GM12878 (cell line): ENCODE results near the gene TK1. TPM values are rescaled to one million over a fixed set of nuclear protein-coding genes. Genes with fewer than 3 reads are reported as not detected.

Experiments
- ATAC-seq: fragments of 200-7000 bp; cut with Tn5 transposase; 3 replicates; pipeline ENCODE4 v1.9.1; 2020; ENCODE audit warnings: mild to moderate bottlenecking, moderate library complexity
- BruUV-seq: library from RNA; stranded (reverse); fragments of 400-500 nt; replicated peaks from 2 replicates; lab custom pipeline; 2021; lab: Mats Ljungman, UMichigan
- CTCF ChIA-PET: fragments of 300-600 bp; sonication (Branson Sonifier 250); formaldehyde crosslinking; extraction: SDS; loops from one replicate; lab custom pipeline; 2021; ENCODE audit warnings: inconsistent platforms; lab: Yijun Ruan, JAX
- POLR2A ChIA-PET: fragments of 350-600 bp; formaldehyde crosslinking; extraction: SDS; loops from one replicate; lab custom pipeline; 2021; ENCODE audit warnings: inconsistent platforms; lab: Charles Lee
- RAD21 ChIA-PET: fragments of 300-600 bp; sonication (Branson Sonifier 250); formaldehyde crosslinking; loops from one replicate; lab custom pipeline; 2023; ENCODE audit warnings: antibody characterized with exemption; ENCODE audit not compliant: unreplicated experiment; lab: Charles Lee
- SMC1A ChIA-PET: fragments of 300-600 bp; sonication (Branson Sonifier 250); formaldehyde crosslinking; loops from one replicate; lab custom pipeline; 2023; ENCODE audit not compliant: unreplicated experiment, uncharacterized antibody; lab: Charles Lee
- DNase-seq: peaks from one replicate; pipeline ENCODE4 v3.0.0-alpha.2; 2011; ENCODE audit warnings: low read depth, low spot score
- FAIRE-seq: peaks from 3 replicates; lab custom pipeline; 2011; peaks lifted over from hg19 to GRCh38; lab: Jason Lieb, UNC
- H2AFZ ChIP-seq: 2 replicates; pipeline ENCODE4 v1.6.0; 2011; ENCODE audit warnings: low read depth, low read length, control low read depth; ENCODE audit not compliant: control insufficient read depth
- H3K27ac ChIP-seq: 2 replicates; pipeline ENCODE4 v1.5.1; 2011; ENCODE audit warnings: control low read depth; ENCODE audit not compliant: control insufficient read depth, insufficient read depth
- H3K27me3 ChIP-seq, 2 experiments: replicated peaks in 1 of 2; 2 replicates each; pipeline versions ENCODE4 v1.6.0 to v1.6.1; 2011; ENCODE audit warnings: low read length in 1 of 2; ENCODE audit not compliant: control insufficient read depth in 2 of 2, insufficient read depth in 2 of 2
- H3K36me3 ChIP-seq, 2 experiments: 2 replicates each; pipeline ENCODE4 v1.5.1; 2011; ENCODE audit warnings: low read length in 1 of 2; ENCODE audit not compliant: control insufficient read depth in 2 of 2, insufficient read depth in 2 of 2
- H3K4me1 ChIP-seq: 2 replicates; pipeline ENCODE4 v1.6.1; 2011; ENCODE audit warnings: mild to moderate bottlenecking, low read length, moderate library complexity, mixed read lengths; ENCODE audit not compliant: control insufficient read depth, insufficient read depth
- H3K4me2 ChIP-seq: 2 replicates; pipeline ENCODE4 v1.6.0; 2011; ENCODE audit warnings: control low read depth; ENCODE audit not compliant: control insufficient read depth, insufficient read depth
- H3K4me3 ChIP-seq: fragments of 200-600 bp; sonication (generic); 2 replicates; pipeline ENCODE4 v1.5.1; 2016
- H3K79me2 ChIP-seq: 2 replicates; pipeline ENCODE4 v1.6.0; 2011; ENCODE audit warnings: low read length; ENCODE audit not compliant: control insufficient read depth, insufficient read depth
- H3K9ac ChIP-seq: 2 replicates; pipeline ENCODE4 v1.8.0; 2011; ENCODE audit warnings: low read length, control low read depth, mixed read lengths; ENCODE audit not compliant: control insufficient read depth, insufficient read depth
- H3K9me3 ChIP-seq: replicated peaks from 3 replicates; pipeline ENCODE4 v1.5.1; 2011; ENCODE audit warnings: mild to moderate bottlenecking, low read length; ENCODE audit not compliant: control insufficient read depth, insufficient read depth
- H4K20me1 ChIP-seq: 2 replicates; pipeline ENCODE4 v1.6.0; 2011; ENCODE audit not compliant: control insufficient read depth, insufficient read depth
- EGR1 ChIP-seq, 2 experiments: IDR thresholded peaks; 1 replicate in 1 of 2; 2 replicates in 1 of 2; pipeline ENCODE4 v1.6.1; 2011 to 2012; ENCODE audit warnings: low read depth in 2 of 2, low read length in 2 of 2, borderline replicate concordance in 1 of 2, mild to moderate bottlenecking in 1 of 2, moderate library complexity in 1 of 2
- KDM1A ChIP-seq: fragments of 200-600 bp; sonication (generic); IDR thresholded peaks from 2 replicates; pipeline ENCODE4 v1.6.1; 2016; ENCODE audit warnings: borderline replicate concordance
- NKRF ChIP-seq: fragments of 450-650 bp; conservative IDR thresholded peaks from 2 replicates; pipeline ENCODE4 v1.6.1; 2017; ENCODE audit warnings: mild to moderate bottlenecking, moderate library complexity
- POLR2A ChIP-seq: IDR thresholded peaks from 2 replicates; pipeline ENCODE4 v1.6.1; 2011; ENCODE audit warnings: low read depth, mild to moderate bottlenecking, low read length
- RB1 ChIP-seq: fragments of 450-650 bp; formaldehyde crosslinking; IDR thresholded peaks from 2 replicates; pipeline ENCODE4 v1.6.1; 2017; ENCODE audit warnings: mild to moderate bottlenecking, borderline replicate concordance
- RCOR1 ChIP-seq: conservative IDR thresholded peaks from 2 replicates; pipeline ENCODE4 v1.6.1; 2012; ENCODE audit warnings: low read depth, low read length, improper control_type of control experiment
- TCF7 ChIP-seq: IDR thresholded peaks from 2 replicates; pipeline ENCODE4 v1.6.1; 2014; ENCODE audit warnings: antibody characterized with exemption, borderline replicate concordance
- WGBS: methylation state at CpG from one replicate; pipeline ENCODE4 v1.1.6; 2016; ENCODE audit warnings: low lambda C conversion rate; ENCODE audit not compliant: insufficient replicate concordance, insufficient coverage; ENCODE audit errors: missing lambda C conversion rate; 5-methylcytosine and 5-hydroxymethylcytosine counted together
- in situ Hi-C: fragments of 300-500 bp; cut with MboI; formaldehyde crosslinking; loops from 9 replicates; pipeline ENCODE4 v1.14.3; 2018; ENCODE audit warnings: mixed read lengths
- intact Hi-C: fragments of 100-400 bp; cut with micrococcal nuclease; formaldehyde crosslinking; loops from one replicate; pipeline ENCODE4 v1.14.2; 2022; ENCODE audit not compliant: unreplicated experiment
- polyA plus RNA-seq, 11 experiments: library from polyadenylated mRNA; depleted of rRNA in 4 of 11; unstranded in 6 of 11; stranded (reverse) in 5 of 11; fragments of >200 nt; fragmentation: Nextera tagmentation in 4 of 11; fragmentation: Illumina TruSeq in 1 of 11; extraction: Ambion mirVana in 4 of 11; extraction: Trizol in 1 of 11; gene quantifications; 1 replicate in 1 of 11; 2 replicates in 10 of 11; pipeline versions ENCODE4 v1.2.1 to v1.2.3, GENCODE V29; 2011 to 2016; ENCODE audit warnings: inconsistent platforms in 2 of 11, missing spikeins in 2 of 11, low read depth in 1 of 11
- total RNA-seq, 4 experiments: library from RNA; depleted of rRNA in 3 of 4; stranded (reverse); fragments of >200 nt in 3 of 4; fragmentation: Illumina TruSeq in 1 of 4; extraction: Trizol in 1 of 4; gene quantifications; 2 replicates each; pipeline versions ENCODE4 v1.2.1 to v1.2.3, GENCODE V29; 2013 to 2021

TK1 gene
- total and polyA plus RNA-seq, 10 of the 15 experiments (the other 5 are each of a cell fraction or from before 2014, with no cell fraction given), result 4.6 to 175 (median 77.9) TPM

GRCh38 chr17:78127888-78128550, 58.8 kb downstream of the TK1 start:
- TF ChIP-seq RCOR1 (0 out of 2 replicates have a peak, but pooled peaks have one; percentile 48), TCF7 (no peak), EGR1 (IDR thresholded peaks at IDR 0.05; ENCODE audit: borderline replicate concordance in 1 of 2, low read depth in 2 of 2, low read length in 2 of 2) (0 out of 3 replicates have a peak, but pooled peaks of 1 of the 2 experiments have one; percentile 3), NKRF (peak; percentile 15), RB1 (no peak), POLR2A (peak; percentile 48), KDM1A (no peak)
- H3K79me2 ChIP-seq, result peaks cover 98% of the 10 kb centered on the region
- in situ Hi-C loops (no loop called here), intact Hi-C loops (loop anchor here (2.0 kb wide), 1 partner anchor 15 kb away; no protein-coding TSS in a partner anchor)
- CTCF ChIA-PET, result interaction anchor here (0.7 to 12.7 kb wide), 6 partner anchors 9 to 62 kb away, joined by 3 to 100 read pairs (median 6); partner anchors contain the start of genes AFMID and TK1
- peak overlapping the region; percentile 100 for H3K4me2 ChIP-seq
- POLR2A ChIA-PET, result interaction anchor here (1.3 to 8.0 kb wide), 11 partner anchors 11 to 228 kb away, joined by 4 to 85 read pairs (median 7); partner anchors contain the start of genes C17orf99 and SYNGR2
- H4K20me1 ChIP-seq, result no peaks in the 10 kb centered on the region
- H3K4me1 ChIP-seq, result peaks cover 61% of the 10 kb centered on the region
- H3K9ac ChIP-seq, result peak overlapping the region; percentile 93
- no peaks in the 10 kb centered on the region for H3K9me3 ChIP-seq
- DNase-seq, result no peak
- H3K36me3 ChIP-seq, result peaks cover 0 to 2% of the 10 kb centered on the region in 2 experiments
- no peak for ATAC-seq
- RAD21 ChIA-PET, result interaction anchor here (0.6 to 3.9 kb wide), 14 partner anchors 11 to 189 kb away, joined by 3 to 17 read pairs (median 4); partner anchors contain the start of gene TNRC6C
- under 1% methylated on average over 29 of the region's 39 CpGs for WGBS
- no peaks in the 10 kb centered on the region for H3K27me3 ChIP-seq
- peak overlapping the region; percentile 94 for H3K4me3 ChIP-seq
- TSS peak; percentile 38 for BruUV-seq
- SMC1A ChIA-PET, result interaction anchor here (0.7 to 2.9 kb wide), 8 partner anchors 17 to 60 kb away, joined by 3 to 6 read pairs (median 4); no protein-coding TSS in a partner anchor
- H3K27ac ChIP-seq, result peak overlapping the region; percentile 95
- FAIRE-seq, result no peak
- H2AFZ ChIP-seq, result no peak overlapping the region
